Esophagus muscularis mucosa (tissue), 4 donors: ENCODE data around the gene LACTB. TPM values are rescaled to one million over a fixed set of nuclear protein-coding genes. Genes with fewer than 3 reads are reported as not detected.
A peak's percentile ranks its signal among the peaks of the same experiment; 100 is the strongest.

Experiments used
- DNase-seq: peaks from one replicate; pipeline ENCODE4 v3.0.0-alpha.2; 2017; ENCODE audit errors: extremely low spot score
- H3K27ac ChIP-seq, 4 donors: fragments of 200-600 bp; sonication (generic); replicated peaks in 1 of 4; 1 replicate in 3 of 4; 2 replicates in 1 of 4; pipeline ENCODE4 v1.5.1; 2016 to 2019; ENCODE audit warnings: mild to moderate bottlenecking in 1 of 4
- H3K27me3 ChIP-seq, 4 donors: fragments of 200-600 bp; sonication (generic); one replicate each; pipeline versions ENCODE4 v1.5.1 to v1.6.0; 2016 to 2019
- H3K36me3 ChIP-seq, 4 donors: fragments of 200-600 bp; sonication (generic); one replicate each; pipeline ENCODE4 v1.5.1; 2016 to 2019
- H3K4me1 ChIP-seq, 4 donors: fragments of 200-600 bp; sonication (generic); one replicate each; pipeline ENCODE4 v1.5.1; 2016 to 2019
- H3K4me3 ChIP-seq, 4 donors: fragments of 200-600 bp; sonication (generic); 1 replicate in 2 of 4; 2 replicates in 2 of 4; pipeline ENCODE4 v1.5.1; 2016 to 2019; ENCODE audit warnings: mild to moderate bottlenecking in 4 of 4, moderate library complexity in 1 of 4
- H3K9me3 ChIP-seq, 4 donors: fragments of 200-600 bp; sonication (generic); 1 replicate in 3 of 4; 2 replicates in 1 of 4; pipeline ENCODE4 v1.5.1; 2016 to 2019
- CTCF ChIP-seq, 3 experiments: fragments of 200-600 bp in 2 of 3; fragments of 450-650 bp in 1 of 3; sonication (generic) in 2 of 3; IDR thresholded peaks; one replicate each; pipeline ENCODE4 v1.5.1; 2017 to 2019; ENCODE audit warnings: antibody characterized with exemption in 3 of 3, mild to moderate bottlenecking in 2 of 3, moderate library complexity in 1 of 3
- EP300 ChIP-seq: sonication (generic); formaldehyde crosslinking; IDR thresholded peaks from one replicate; pipeline ENCODE4 v1.6.1; 2017; ENCODE audit warnings: antibody characterized with exemption
- POLR2A ChIP-seq: fragments of 450-650 bp; IDR thresholded peaks from one replicate; pipeline ENCODE4 v1.6.1; 2017; ENCODE audit warnings: antibody characterized with exemption, moderate library complexity, mild to moderate bottlenecking, low read depth
- POLR2AphosphoS5 ChIP-seq, 2 donors: sonication (generic); formaldehyde crosslinking; IDR thresholded peaks; one replicate each; pipeline ENCODE4 v1.6.1; 2017; ENCODE audit warnings: antibody characterized with exemption in 2 of 2
- whole genome bisulfite sequencing: methylation state at CpG from one replicate; pipeline ENCODE4 v1.1.5; 2018; 5-methylcytosine and 5-hydroxymethylcytosine counted together
- intact Hi-C: fragments of 100-400 bp; cut with DNase I; formaldehyde crosslinking; loops from one replicate; pipeline ENCODE4 v1.15.1; 2023
- total RNA-seq, 4 donors: library from RNA; depleted of rRNA; stranded (reverse); fragments of >200 nt; gene quantifications; one replicate each; pipeline versions ENCODE4 v1.1.0 to v1.2.1, GENCODE V29; 2016

The LACTB gene
- total RNA-seq, 4 donors from 2014 or later, result 15.4 to 22.8 (median 18.7) TPM

GRCh38 chr15:63172376-63172775 lies 50.7 kb downstream of the LACTB start:
- Histone ChIP-seq H3K27ac (no peak overlapping the region), H3K36me3 (no peaks in the 10 kb centered on the region), H3K4me3 (no peak overlapping the region), H3K27me3 (no peaks in the 10 kb centered on the region), H3K9me3 (no peaks in the 10 kb centered on the region), H3K4me1 (no peaks in the 10 kb centered on the region)
- intact Hi-C loops, result no loop called here
- peak; percentile 57 for DNase-seq
- TF ChIP-seq EP300, result no peak
- no peak for TF ChIP-seq POLR2A
- no peak for TF ChIP-seq CTCF (IDR thresholded peaks at IDR 0.05)
- TF ChIP-seq POLR2AphosphoS5 (IDR thresholded peaks at IDR 0.05), result no peak
- WGBS, result 97% methylated on average over 5 of the region's 5 CpGs

DNA sequence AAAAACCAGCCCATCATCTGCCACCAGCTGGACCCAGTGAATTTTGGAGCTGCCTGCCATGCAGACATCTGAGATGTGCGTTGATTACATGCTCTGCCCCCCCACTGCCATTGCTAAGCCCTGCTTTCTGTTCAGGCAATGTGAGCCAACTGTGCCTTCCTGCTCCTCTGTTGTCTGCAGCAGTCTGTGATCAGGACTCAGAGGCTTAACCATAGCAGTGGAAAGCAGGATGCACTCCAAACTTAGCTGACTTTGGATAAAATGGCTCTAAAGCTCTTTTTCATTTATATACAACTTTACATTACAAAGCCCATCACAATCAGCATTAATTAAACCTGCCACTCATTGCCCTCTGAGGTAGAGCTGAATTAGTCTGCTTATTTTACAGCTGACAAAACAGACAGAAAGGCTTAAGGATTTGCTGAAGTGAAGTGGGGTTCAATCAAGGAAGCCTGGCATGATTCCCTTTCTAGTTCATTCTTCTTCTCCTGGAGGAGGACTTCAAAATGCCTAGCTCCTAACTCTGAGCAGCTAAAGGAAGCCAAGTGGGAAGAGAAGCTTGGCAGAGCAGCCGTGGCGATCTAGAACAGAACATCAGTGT lies 51.3 kb downstream of the LACTB start:
- WGBS, result 79% methylated on average over 3 of the region's 3 CpGs
- intact Hi-C loops, result no loop called here

GRCh38 chr15:63176302-63176701 lies 54.6 kb downstream of the LACTB start:
- no peak overlapping the region for H3K4me3 ChIP-seq
- H3K9me3 ChIP-seq, result no peaks in the 10 kb centered on the region
- WGBS, result 92% methylated on average over 3 of the region's 3 CpGs
- no peaks in the 10 kb centered on the region for H3K4me1 ChIP-seq
- no peak for DNase-seq
- H3K36me3 ChIP-seq, result no peaks in the 10 kb centered on the region
- no peaks in the 10 kb centered on the region for H3K27me3 ChIP-seq
- TF ChIP-seq POLR2A (no peak), CTCF (IDR thresholded peaks at IDR 0.05) (no peak), EP300 (no peak), POLR2AphosphoS5 (IDR thresholded peaks at IDR 0.05) (no peak)
- H3K27ac ChIP-seq, result no peak overlapping the region
- intact Hi-C loops, result no loop called here

More for the DNA sequence above, 51.3 kb downstream of the LACTB start:
- Histone ChIP-seq H3K4me3 (no peak overlapping the region), H3K27ac (no peak overlapping the region), H3K36me3 (no peaks in the 10 kb centered on the region), H3K4me1 (no peaks in the 10 kb centered on the region), H3K9me3 (no peaks in the 10 kb centered on the region), H3K27me3 (no peaks in the 10 kb centered on the region)
- peak; percentile 37 for DNase-seq
- TF ChIP-seq POLR2A (no peak), CTCF (IDR thresholded peaks at IDR 0.05) (no peak), EP300 (no peak), POLR2AphosphoS5 (IDR thresholded peaks at IDR 0.05) (no peak)

- Histone ChIP-seq H3K27ac (no peak overlapping the region), H3K9me3 (no peaks in the 10 kb centered on the region), H3K4me3 (no peak overlapping the region), H3K27me3 (no peaks in the 10 kb centered on the region), H3K4me1 (no peaks in the 10 kb centered on the region), H3K36me3 (no peaks in the 10 kb centered on the region)
- TF ChIP-seq EP300, result no peak
- no peak for TF ChIP-seq POLR2AphosphoS5 (IDR thresholded peaks at IDR 0.05)
- no peak for TF ChIP-seq CTCF (IDR thresholded peaks at IDR 0.05)
- TF ChIP-seq POLR2A, result no peak
- 59% methylated on average over 4 of the region's 5 CpGs for WGBS
- no peak for DNase-seq
- intact Hi-C loops, result no loop called here
Observed at GRCh38 chr15:63178034-63178433, 56.4 kb downstream of the LACTB start.

GRCh38 chr15:63180746-63181145 lies 59.1 kb downstream of the LACTB start:
- 97% methylated on average over 2 of the region's 2 CpGs for WGBS
- no peaks in the 10 kb centered on the region for H3K4me1 ChIP-seq
- intact Hi-C loops, result no loop called here
- H3K27me3 ChIP-seq, result no peaks in the 10 kb centered on the region
- DNase-seq, result no peak
- no peaks in the 10 kb centered on the region for H3K36me3 ChIP-seq
- H3K9me3 ChIP-seq, result no peaks in the 10 kb centered on the region
- TF ChIP-seq CTCF (IDR thresholded peaks at IDR 0.05) (no peak), POLR2A (no peak), EP300 (no peak), POLR2AphosphoS5 (IDR thresholded peaks at IDR 0.05) (no peak)
- no peak overlapping the region for H3K4me3 ChIP-seq
- H3K27ac ChIP-seq, result no peak overlapping the region
